Daoy (cell line): ENCODE data around the gene CARHSP1. TPM values are rescaled to one million over a fixed set of nuclear protein-coding genes. Genes with fewer than 3 reads are reported as not detected.
"Not testable (repeated sequence)": the region's sequence is repeated elsewhere in the genome, so short reads cannot be mapped to it uniquely, and the experiment has no call there.

ENCODE experiments used
- DNase-seq: peaks from one replicate; pipeline ENCODE4 v3.0.0-alpha.2; 2015; ENCODE audit warnings: low read depth
- total RNA-seq: library from RNA; depleted of rRNA; stranded (reverse); fragments of >200 nt; shearing (Covaris generic); gene quantifications from 2 replicates; pipeline ENCODE4 v1.2.3, GENCODE V29; 2014

The CARHSP1 gene
- total RNA-seq, 1 experiment from 2014 or later = 58.5 TPM

DNA sequence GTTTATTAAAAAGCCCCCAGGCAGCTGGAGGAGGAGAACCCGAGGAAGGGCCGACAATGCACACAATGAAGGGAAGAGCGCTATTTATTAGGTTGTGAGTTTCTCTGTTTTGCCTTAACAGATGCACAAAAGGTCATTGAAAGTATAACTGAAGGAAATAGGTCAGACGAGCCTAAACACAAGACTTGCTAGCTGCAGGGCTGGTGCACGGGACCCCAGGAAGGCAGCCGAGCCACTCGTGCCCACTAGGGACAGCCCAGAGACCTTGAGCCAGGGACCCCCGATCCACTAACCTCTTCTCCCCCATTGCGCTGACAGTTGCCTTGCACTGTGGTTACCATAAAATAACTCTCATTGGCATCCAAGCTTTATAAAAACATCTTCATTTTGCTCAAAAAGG is 24.6 kb upstream of the CARHSP1 start:
- DNase-seq = no peak

DNA sequence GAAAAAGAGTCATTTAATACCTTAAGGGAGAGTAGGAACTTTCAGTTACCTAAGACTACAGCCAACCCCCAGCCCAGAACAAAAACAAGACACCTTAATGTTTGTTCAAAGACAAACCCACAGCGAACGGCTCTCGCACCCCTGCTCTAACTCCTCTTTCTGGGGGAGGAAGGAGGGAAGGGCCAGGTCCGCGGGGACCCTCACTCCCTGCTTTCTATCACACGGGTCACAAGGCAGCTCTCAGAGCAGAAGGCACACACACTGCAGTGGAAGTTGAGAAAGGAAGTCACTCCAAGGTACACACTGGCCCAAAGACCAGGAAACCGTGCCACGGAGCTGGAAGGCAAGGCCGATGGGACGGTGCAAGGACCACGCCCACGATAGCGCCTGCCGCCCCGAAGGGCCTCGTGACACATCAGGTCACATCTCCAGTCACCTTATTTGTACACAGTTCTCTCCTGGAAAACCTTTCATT is 23.3 kb upstream of the CARHSP1 start:
- DNase-seq = no peak

DNA sequence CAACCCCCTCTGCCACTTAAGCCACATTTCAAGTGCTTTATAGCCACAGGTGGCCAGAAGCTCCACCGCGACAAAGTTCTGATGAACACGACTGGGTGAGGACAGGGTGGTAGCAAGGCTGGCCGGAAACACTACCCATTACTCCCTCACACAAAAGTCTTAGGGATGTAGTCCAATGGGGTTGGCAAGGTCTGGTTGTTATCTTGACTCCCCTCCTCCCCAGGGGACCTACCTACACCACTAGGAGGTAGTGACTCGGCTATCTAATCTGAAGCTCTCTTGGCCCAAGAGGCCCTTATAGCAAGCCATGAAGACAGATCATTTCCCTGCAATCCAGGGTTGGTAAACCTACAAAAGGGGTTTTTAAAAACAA is 21.7 kb upstream of the CARHSP1 start:
- DNase-seq = no peak

DNA sequence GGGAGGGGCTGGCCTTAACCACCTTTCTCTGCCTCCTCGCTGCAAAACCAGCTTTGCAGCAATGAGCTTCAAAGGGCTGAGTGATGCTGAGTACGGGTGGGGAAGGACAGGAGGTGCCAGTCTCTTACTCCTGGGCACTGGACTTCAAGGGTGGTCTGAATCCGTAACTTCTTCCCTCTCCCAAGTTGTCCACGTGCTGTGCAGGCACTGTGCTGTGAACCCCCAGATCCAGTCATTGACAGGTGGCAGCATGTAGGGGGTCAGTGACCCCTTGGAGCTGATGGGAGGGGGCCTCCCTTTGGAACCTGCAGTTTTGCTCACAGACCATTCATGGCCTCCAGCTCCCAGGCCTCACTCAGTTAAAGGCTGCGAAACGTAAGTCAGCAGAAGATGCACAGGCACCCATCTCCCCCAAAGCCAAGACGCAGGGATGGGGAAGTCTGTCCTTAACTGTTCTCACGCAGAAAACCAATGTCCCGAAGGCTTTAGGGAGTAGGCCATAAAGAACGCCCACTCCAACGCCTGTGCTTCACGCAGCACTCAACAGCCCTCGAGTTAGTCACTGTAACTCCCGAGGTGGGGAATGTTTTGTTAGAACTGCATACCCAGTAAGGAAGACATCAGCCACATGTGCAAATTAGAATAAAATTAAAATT is 21.2 kb upstream of the CARHSP1 start:
- DNase-seq = no peak

DNA sequence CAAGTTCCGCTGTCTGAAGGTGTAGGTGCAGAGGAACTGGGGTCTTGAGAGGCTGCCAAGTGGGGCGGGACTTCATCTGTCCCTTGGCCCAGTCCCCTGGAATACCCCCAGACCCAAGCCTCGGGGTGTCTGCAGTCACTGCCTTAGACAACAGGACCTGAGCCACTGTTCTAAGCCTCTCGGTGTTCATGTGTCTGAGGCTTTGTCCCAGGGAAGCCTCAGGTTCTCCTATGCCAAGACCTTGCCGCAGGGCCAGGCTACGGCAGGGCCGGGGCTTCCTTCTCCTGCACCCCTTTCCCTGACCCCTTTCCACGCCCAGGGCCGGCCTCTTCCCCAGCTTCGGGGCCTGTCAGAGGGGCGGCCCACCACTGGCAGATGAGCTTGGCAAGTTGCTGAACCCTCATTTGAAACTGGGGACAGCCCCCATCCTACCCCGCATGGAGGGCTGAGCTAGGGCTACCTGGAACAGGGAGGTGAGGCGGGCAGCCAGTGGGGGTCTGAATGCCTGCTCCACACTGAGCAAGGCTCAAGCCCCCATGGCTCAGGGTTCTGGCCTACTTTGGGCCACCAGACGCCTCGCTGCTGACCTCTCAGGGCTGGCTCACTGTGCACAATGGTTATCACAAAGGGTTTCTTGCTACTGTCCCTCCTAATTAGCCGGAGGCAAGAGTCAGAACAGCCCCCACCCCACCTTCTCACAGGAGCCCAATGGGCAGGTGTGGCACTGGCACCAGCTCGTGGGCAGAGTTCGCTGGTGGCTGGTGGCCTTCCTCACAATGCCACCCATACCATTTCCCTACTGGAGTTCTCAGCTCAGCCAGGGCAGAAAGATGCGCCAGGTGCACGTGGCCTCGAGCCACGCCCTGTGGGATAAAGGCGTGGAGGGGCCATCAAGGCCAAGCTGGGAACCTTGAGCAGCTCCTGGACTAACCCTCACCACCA is 20.4 kb upstream of the CARHSP1 start:
- DNase-seq = no peak

DNA sequence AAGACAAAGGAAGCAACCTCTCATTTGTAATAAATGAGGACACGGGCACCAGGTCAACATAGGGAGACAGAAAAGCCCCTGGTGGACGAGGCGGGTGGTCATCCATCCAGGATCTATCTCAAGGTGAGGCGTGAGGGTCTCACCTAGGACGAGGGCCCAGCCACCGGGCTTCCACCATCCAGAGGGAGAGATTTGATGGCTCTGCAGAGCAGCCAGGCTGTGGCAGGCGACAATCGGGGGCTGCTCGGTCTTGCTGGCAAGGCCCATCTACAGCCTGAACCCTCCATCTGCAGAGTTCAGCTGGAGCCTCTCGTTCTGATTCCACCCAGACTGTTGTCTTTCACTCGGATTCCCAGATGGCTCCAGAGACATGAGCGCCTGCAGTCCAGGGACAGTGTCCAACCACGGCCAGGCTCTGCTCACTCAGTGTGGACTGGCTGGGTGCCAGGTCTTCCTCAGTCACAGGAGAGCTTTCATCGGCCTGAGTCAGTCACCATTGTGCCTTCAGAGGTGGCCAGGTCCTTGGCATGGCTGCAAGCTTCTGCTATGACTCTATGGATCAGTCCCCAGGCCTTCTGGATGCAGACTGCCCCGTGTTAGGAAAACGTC is 19.2 kb upstream of the CARHSP1 start:
- DNase-seq = no peak

DNA sequence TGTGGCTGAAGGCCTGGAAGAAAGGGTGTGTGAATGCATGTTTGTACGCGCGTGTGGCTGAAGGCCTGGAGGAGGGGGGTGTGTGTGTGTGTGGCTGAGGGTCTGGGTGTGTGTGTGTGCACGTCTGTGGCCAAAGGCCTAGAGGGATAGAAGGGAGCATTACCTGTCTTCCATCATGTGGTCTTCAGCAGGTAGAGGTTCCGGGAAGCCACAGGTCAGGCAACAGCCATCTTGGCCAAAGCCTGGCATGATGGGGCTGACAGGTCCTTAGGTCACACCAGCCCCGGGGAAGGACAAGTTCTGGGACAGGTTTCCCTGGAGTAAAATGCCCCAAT is 18.6 kb upstream of the CARHSP1 start:
- no peak for DNase-seq

DNA sequence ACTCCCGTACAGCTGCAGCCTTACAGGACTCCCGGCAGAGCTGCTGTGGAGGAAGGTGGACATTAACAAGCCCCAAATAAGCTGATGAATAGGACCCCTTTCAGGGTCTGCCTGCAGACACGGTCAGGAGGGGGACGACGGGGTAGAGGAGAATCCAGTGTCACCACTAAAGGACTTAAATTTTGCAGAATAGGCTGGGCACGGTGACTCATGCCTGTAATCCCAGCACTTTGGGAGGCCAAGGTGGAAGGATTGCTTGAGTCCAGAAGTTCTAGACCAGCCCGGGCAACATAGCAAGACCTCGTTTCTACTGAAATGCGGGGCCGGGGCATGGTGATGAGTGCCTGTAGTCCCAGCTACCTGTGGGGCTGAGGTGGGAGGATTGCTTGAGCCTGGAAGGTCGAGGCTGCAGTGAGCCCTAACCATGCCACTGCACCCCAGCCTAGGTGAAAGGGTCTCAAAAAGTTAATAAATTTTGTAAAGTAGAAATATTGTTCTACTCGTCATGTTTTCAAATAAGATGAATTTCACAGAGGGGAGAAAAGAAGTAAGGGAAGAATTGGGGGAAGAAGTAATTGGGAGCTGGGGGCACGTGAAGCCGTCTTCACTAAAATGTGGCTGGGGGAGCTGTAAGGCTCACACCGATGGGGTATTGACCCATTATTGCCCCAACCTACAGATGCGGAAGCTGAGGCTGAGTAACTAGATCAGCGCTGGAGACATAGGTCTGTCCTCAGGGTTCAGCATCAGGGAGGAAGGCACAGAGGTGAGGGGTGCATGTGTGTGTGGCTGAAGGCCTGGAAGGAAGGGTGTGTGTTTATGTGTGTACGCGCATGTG is 18.0 kb upstream of the CARHSP1 start:
- no peak for DNase-seq

DNA sequence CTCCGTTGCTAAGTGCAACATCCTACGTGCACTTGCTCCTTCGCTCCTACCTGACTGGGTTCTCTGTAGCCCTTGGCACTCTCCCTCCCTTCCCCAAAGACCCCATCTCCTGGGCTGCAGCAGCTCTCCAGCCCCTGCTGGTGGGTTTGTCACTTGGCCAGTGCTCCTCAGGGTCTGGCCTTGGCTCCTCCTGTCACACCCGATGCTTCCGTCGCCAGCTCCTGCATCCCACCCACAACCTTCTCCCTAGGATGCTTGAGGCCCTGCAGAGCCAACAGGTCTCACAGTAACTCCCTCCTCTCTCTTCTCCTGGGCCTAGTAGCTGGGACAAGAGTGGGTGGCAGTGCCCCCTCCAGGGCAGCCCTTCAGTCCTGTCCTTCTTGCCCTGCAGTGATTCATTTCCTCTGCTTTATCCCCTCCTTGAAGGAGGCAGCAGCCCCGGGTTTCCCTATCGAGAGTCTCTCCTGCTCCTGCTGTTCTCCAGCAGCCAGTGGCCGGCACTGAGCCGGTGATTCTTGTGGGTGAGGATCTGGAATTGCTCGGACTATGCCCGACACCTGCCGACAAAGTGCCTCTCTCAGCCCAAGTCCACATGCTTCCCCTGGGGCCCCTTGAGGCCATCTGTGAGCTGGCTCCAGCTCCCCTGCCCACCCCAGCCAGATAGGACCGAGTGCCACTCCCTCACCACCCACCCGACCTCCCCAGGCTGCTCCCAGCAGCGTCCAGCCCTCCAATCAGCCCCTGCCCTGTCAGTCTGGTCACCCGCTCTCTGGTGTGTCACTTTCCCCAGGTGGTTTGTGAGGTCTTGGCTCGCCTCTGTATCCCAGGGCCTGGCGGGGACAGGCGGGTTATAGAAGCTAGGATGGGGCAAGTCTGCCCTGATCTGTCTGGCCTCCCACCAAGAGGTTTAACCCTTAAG is 17.1 kb upstream of the CARHSP1 start:
- DNase-seq = peak; percentile 55

DNA sequence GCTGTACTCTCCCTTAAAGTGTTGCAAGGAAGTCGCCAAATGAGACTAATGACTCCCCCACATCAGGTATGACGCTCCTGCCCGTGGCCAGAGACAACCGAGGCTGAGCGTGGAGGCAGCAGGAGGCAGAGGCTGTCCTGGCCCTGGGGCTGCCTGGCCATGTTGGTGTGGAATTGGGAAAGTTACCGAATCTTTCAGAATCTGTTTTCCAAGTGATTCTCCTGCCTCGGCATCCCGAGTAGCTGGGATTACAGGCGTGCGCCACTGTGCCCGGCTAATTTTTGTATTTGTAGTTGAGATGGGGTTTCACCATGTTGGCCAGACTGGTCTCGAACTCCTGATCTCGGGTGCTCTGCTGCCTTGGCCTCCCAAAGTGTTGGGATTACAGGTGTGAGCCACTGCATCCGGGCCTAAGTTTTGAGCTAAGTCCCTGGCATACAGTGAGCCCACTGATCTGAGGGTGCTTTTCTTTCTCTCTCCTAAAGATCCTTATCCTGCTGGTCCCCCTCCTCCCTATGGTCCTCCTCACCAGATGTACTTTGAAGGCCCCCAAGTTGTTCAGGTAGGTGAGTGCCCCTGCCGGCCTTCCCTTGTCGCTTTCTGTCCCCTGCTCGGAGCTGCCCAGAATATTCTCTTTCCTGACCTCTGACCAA is 14.0 kb upstream of the CARHSP1 start:
- DNase-seq = no peak

DNA sequence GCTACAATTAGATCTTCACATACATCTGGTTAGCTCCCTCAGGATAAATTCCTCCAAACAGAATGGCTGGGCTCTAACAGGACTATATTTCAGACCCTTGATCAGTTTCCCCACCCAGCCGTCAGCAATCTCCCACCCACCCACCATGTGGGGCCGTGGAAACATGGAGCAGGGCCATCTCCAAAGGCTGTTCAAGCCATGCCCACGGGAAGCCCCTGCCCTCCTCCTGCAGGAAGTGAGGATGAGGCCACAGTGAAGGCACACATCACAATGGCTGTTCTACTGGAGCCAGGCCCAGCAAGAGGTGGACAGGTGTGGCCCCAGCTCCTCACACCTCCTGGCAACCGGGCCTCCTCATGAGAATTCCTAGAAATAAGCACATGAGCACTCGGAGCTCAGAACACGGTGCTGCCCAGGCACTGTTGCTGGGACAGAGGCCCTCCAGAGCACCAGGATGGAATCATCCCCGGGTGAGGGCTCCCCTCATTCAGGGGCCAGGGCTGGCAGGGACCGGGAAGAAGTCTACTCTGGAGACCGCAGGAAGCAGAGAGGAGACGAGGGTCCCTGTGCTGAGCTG is 13.3 kb upstream of the CARHSP1 start, which contains the start of gene LITAFD:
TSS of gene LITAFD (plus strand) at position 311 of the 577 bp plus-strand sequence. CDS start 2,005 bp downstream, outside the sequence.
- no peak for DNase-seq

DNA sequence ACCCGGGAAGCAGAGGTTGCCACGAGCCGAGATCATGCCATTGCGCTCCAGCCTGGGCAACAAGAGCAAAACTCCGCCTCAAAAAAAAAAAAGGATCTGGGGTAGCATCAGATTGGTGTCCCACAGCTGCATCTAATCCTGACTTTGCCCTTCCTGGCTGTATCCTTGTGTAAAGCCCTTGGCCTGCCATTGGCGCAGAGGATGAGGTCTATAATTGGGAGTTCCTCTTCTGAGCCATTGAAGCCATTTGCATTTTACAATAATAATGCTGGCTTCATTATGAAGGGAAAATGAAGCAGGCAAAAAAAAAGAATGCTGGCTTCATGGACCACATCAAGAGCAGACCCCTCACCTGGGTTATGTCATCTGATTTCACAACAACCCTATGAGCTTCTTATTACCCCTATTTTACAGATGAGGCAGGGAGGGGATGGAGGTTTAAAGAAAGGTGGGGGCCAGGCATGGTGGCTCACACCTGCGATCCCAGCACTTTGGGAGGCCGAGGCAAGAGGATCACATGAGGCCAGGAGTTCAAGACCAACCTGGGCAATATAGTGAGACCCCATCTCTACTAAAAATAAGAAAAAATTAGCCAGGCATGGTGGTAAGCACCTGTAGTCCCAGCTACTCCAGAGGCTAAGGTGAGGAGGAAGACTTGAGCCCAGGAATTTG is 12.2 kb upstream of the CARHSP1 start:
- no peak for DNase-seq

DNA sequence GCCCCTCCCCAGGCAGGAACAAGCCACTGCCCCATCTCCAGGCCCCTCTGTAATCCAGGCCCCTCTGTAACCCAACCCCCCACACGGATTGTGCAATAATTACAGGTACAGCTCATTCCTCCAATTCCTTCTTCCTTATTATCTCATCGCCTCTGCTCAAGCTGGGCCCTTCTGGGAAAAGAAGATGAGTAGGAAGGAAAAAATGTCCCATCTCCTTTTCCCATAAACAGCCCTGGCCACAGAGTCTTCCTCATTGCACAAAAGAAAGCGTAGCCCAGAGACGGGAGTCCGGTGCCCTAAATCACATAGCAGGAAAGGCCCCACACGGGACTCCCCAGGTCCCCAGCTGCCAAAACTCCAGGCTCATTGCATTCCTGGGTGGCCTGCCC is 9.7 kb upstream of the CARHSP1 start:
- peak; percentile 42 for DNase-seq

DNA sequence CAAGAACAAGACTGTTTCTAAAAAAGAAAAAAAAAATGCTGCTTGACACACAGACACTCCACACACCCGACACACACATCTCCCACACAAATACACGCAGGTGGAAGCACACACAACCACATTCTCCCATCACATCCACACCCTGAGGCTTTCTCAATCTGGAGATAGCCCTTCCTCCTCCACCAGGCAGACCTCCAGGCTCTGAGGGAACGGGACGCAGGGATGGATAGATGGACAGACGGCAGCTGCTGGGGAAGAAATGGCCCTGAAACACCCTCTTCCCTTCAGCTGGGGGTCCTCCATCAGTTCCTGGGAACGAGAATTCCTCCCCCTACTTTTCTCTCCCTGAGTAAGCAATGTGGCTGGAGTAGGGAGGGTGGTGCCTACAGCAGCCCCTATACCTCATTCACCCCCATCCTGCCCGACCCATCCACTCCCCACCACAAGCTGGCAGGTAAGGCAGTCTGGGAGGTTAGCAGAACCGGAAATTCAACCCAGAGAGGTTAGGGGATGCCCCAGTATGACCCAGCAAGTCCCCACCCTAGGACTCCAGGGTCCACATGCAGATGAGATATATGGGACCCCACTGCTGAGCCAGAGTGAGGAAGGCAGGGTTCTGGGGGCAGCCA is 9.2 kb upstream of the CARHSP1 start:
- DNase-seq = no peak

DNA sequence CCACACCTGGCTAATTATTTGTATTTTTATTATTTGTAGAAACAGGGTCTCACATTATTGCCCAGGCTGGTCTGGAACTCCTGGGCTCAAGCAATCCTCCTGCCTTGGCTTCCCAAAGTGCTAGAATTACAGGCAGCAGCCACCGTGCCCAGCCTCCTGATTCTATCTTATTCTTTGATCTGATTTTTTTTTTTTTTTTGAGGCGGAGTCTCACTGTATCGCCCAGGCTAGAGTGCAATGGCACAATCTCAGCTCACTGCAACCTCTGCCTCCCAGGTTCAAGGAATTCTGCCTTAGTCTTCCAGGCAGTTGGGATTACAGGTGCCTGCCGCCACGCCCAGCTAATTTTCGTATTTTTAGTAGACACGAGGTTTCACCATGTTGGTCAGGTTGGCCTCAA is 6.5 kb upstream of the CARHSP1 start:
- DNase-seq = not testable (repeated sequence)

DNA sequence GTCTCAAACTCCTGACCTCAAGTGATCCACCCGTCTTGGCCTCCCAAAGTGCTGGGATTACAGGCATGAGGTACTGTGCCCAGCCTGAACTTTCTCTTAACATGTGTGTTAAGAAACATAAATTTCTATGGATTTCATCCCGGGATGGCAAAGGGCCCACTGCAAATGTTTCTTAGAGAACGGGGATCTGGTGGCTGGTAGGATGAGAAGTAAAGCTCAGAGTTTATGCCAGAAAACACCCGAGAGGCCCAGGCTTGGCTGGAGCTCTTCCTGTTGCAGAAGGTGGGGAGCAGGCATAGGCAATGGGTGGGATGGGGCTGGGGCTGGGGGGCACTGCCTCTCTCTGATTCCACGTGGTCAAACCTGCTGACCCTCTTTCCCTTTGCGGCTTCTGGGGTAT is 5.6 kb upstream of the CARHSP1 start:
- no peak for DNase-seq

DNA sequence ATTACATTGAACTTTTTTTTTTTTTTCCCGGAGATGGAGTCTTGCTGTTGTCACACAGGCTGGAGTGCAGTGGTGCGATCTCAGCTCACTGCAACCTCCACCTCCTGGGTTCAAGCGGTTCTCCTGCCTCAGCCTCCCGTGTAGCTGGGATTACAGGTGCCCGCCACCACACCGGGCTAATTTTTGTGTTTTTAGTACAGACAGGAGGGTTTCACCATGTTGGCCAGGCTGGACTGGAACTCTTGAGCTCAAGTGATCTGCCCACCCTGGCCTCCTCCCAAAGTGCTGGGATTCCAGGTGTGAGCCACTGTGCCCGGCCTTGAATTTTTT is 5.0 kb upstream of the CARHSP1 start:
- DNase-seq = not testable (repeated sequence)

DNA sequence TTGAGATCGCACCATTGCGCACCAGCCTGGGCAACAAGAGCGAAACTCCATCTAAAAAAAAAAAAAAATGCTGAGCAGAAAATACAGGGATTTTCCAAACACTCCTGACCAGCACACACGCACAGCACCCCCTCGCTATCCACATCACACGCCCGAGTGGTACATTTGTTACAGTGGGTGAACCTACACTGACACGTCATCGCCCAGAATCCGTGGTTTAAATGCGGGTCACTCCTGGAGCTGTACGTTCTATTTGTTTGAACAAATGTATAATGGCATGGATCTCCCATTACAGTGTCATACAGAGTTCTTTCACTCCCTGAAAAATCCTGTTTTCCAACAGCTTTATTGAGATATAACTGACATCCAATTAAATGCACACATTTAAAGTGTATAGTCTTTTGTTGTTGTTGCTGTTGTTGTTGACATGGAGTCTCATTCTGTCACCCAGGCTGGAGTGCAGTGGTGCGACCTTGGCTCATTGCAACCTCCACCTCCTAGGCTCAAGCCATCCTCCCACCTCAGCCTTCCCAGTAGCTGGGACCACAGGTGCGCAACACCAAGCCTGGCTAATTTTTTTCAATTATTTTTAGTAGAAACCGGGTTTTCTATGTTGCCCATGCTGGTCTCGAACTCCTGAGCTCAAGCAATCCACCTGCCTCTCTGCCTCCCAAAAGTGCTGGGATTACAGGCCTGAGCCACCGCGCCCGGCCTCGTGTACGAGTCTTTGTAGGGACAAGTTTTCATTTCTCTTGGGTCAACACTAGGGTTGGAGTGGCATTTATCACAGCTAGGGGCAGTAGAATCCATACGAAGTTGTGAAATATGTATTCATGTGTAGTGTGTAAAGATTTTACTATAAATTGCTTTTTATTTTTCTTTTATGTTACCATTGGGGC is 4.4 kb upstream of the CARHSP1 start:
- DNase-seq = no peak
